ENCODE data around the gene FAM149B1. TPM values are rescaled to one million over a fixed set of nuclear protein-coding genes. Genes with fewer than 3 reads are reported as not detected.

The FAM149B1 gene
- polyA plus RNA-seq, 1 donor (not counting 4 experiments of a cell fraction or from before 2014, with no cell fraction given), result 22.2 TPM

DNA sequence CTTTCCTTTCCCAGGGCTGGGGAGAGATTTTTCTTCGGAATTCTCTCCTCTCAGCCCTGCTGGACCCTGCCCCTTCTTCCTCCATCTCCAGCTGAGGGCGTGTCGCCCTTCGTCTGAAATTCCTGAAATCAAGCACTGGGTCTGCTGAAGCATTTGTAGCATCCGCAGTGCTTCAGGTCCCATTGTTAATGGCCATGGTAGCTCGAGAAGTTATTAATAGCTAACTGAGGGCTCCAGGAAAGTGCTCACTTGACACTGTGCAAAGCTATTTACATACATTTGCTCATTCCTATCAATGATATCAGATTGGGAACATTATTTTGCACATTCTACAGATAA, 515 bp downstream of the FAM149B1 start:
- DNase-seq (ENCODE audit: low read depth, low spot score) (no peak), FAIRE-seq (no peak)
- Histone ChIP-seq H3K9me3 (ENCODE audit: control insufficient read depth, low read depth, low read length) (no peaks in the 10 kb centered on the region), H2AFZ (ENCODE audit: control insufficient read depth, low read length) (peak overlapping the region; percentile 94), H3K9ac (ENCODE audit: control insufficient read depth, extremely low read depth, insufficient read depth, low read length) (peak overlapping the region; percentile 97), H3K4me1 (ENCODE audit: control insufficient read depth, extremely low read depth, insufficient read depth, low read length) (no peaks in the 10 kb centered on the region), H4K20me1 (ENCODE audit: control insufficient read depth, extremely low read depth, insufficient read depth, low read length) (no peaks in the 10 kb centered on the region), H3K27me3 (ENCODE audit: control insufficient read depth, extremely low read depth, insufficient read depth, low read length) (no peaks in the 10 kb centered on the region), H3K79me2 (ENCODE audit: control insufficient read depth, insufficient read depth, low read length) (peaks cover 40% of the 10 kb centered on the region), H3K36me3 (ENCODE audit: control insufficient read depth in 2 of 2, extremely low read depth in 1 of 2, insufficient read depth in 2 of 2, low read length in 2 of 2) (no peaks in the 10 kb centered on the region), H3K9me1 (ENCODE audit: control insufficient read depth, extremely low read depth, insufficient read depth, low read length) (no peaks in the 10 kb centered on the region), H3K27ac (ENCODE audit: control insufficient read depth, insufficient read depth, low read length) (peak overlapping the region; percentile 94), H3K4me2 (ENCODE audit: control insufficient read depth, extremely low read depth, insufficient read depth, low read depth, low read length) (peak overlapping the region; percentile 84), H3K4me3 (ENCODE audit: control insufficient read depth in 2 of 3, extremely low read depth in 1 of 3, insufficient read depth in 2 of 3, low read depth in 1 of 3, low read length in 3 of 3) (peak overlapping the region; percentile 89 to 98 (median 89))
- TF ChIP-seq, protein P1, sequence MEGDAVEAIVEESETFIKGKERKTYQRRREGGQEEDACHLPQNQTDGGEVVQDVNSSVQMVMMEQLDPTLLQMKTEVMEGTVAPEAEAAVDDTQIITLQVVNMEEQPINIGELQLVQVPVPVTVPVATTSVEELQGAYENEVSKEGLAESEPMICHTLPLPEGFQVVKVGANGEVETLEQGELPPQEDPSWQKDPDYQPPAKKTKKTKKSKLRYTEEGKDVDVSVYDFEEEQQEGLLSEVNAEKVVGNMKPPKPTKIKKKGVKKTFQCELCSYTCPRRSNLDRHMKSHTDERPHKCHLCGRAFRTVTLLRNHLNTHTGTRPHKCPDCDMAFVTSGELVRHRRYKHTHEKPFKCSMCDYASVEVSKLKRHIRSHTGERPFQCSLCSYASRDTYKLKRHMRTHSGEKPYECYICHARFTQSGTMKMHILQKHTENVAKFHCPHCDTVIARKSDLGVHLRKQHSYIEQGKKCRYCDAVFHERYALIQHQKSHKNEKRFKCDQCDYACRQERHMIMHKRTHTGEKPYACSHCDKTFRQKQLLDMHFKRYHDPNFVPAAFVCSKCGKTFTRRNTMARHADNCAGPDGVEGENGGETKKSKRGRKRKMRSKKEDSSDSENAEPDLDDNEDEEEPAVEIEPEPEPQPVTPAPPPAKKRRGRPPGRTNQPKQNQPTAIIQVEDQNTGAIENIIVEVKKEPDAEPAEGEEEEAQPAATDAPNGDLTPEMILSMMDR (optimal IDR thresholded peaks at IDR 0.05 in 1 of 3, IDR thresholded peaks at IDR 0.05 in 1 of 3, conservative IDR thresholded peaks at IDR 0.05 in 1 of 3; ENCODE audit: extremely low read depth in 1 of 3, insufficient read depth in 2 of 3, low read length in 3 of 3), result no peak
- TF ChIP-seq EZH2 (IDR thresholded peaks at IDR 0.05; ENCODE audit: low read length), result no peak
- dilution Hi-C loops (cut with MboI; ENCODE audit: extremely low pct_ligation_motif_present, low sequenced_read_pairs), result no loop called here

DNA sequence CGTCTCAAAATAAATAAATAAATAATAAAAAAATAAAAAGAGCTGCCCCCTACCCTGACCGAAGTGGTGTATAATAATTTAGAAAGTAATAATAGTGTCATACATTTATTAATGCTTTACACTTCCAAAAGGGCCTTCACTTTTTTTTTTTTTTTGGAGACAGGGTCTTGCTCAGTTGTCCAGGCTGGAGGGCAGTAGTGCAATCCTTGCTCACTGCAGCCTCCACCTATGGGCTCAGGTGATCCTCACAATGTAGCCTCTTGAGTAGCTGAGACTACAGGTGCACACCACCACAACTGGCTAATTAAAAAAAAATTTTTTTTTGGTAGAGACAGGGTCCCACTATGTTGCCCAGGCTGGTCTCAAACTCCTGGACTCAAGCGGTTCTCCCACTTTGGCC, 1.4 kb downstream of the FAM149B1 start:
- H3K79me2 ChIP-seq (ENCODE audit: control insufficient read depth, insufficient read depth, low read length), result peaks cover 36% of the 10 kb centered on the region

More for the DNA sequence above, 1.4 kb downstream of the FAM149B1 start:
- H3K4me3 ChIP-seq (ENCODE audit: control insufficient read depth in 2 of 3, extremely low read depth in 1 of 3, insufficient read depth in 2 of 3, low read depth in 1 of 3, low read length in 3 of 3), result no peak overlapping the region
- no peak for FAIRE-seq
- H3K4me2 ChIP-seq (ENCODE audit: control insufficient read depth, extremely low read depth, insufficient read depth, low read depth, low read length), result no peak overlapping the region
- H3K36me3 ChIP-seq (ENCODE audit: control insufficient read depth in 2 of 2, extremely low read depth in 1 of 2, insufficient read depth in 2 of 2, low read length in 2 of 2), result no peaks in the 10 kb centered on the region
- H3K9me1 ChIP-seq (ENCODE audit: control insufficient read depth, extremely low read depth, insufficient read depth, low read length), result no peaks in the 10 kb centered on the region
- no peak overlapping the region for H2AFZ ChIP-seq (ENCODE audit: control insufficient read depth, low read length)
- no peak overlapping the region for H3K27ac ChIP-seq (ENCODE audit: control insufficient read depth, insufficient read depth, low read length)
- H3K4me1 ChIP-seq (ENCODE audit: control insufficient read depth, extremely low read depth, insufficient read depth, low read length), result no peaks in the 10 kb centered on the region
- no peaks in the 10 kb centered on the region for H3K27me3 ChIP-seq (ENCODE audit: control insufficient read depth, extremely low read depth, insufficient read depth, low read length)
- TF ChIP-seq EZH2 (IDR thresholded peaks at IDR 0.05; ENCODE audit: low read length), result no peak
- TF ChIP-seq, protein P1 (optimal IDR thresholded peaks at IDR 0.05 in 1 of 3, IDR thresholded peaks at IDR 0.05 in 1 of 3, conservative IDR thresholded peaks at IDR 0.05 in 1 of 3; ENCODE audit: extremely low read depth in 1 of 3, insufficient read depth in 2 of 3, low read length in 3 of 3), result no peak
- H3K9ac ChIP-seq (ENCODE audit: control insufficient read depth, extremely low read depth, insufficient read depth, low read length), result no peak overlapping the region
- no peaks in the 10 kb centered on the region for H4K20me1 ChIP-seq (ENCODE audit: control insufficient read depth, extremely low read depth, insufficient read depth, low read length)
- no peaks in the 10 kb centered on the region for H3K9me3 ChIP-seq (ENCODE audit: control insufficient read depth, low read depth, low read length)
- dilution Hi-C loops (cut with MboI; ENCODE audit: extremely low pct_ligation_motif_present, low sequenced_read_pairs), result no loop called here
- no peak for DNase-seq (ENCODE audit: low read depth, low spot score)

Measured in keratinocyte (primary cell).